H1 (cell line): ENCODE data around the gene CELA2A. TPM values are rescaled to one million over a fixed set of nuclear protein-coding genes. Genes with fewer than 3 reads are reported as not detected.
"Not testable (repeated sequence)": the region's sequence is repeated elsewhere in the genome, so short reads cannot be mapped to it uniquely, and the experiment has no call there.

Experiments
- CTCF ChIA-PET: fragments of 300-600 bp; sonication (Branson Sonifier 250); formaldehyde crosslinking; loops from one replicate; lab custom pipeline; 2021; ENCODE audit not compliant: partially characterized antibody; lab: Charles Lee
- POLR2A ChIA-PET: fragments of 300-600 bp; sonication (Branson Sonifier 250); formaldehyde crosslinking; loops from one replicate; lab custom pipeline; 2021; ENCODE audit warnings: inconsistent platforms; ENCODE audit not compliant: partially characterized antibody; lab: Charles Lee
- DNase-seq, 2 experiments: peaks; one replicate each; pipeline versions ENCODE4 v3.0.0 to v3.0.0-alpha.2; 2010 to 2022; ENCODE audit warnings: low spot score in 2 of 2, low read depth in 1 of 2, mixed read lengths in 1 of 2
- FAIRE-seq: peaks from 2 replicates; lab custom pipeline; 2011; peaks lifted over from hg19 to GRCh38; lab: Jason Lieb, UNC
- H2AFZ ChIP-seq: 2 replicates; pipeline ENCODE4 v1.8.1; 2012; ENCODE audit warnings: low read length, inconsistent platforms
- H2AK5ac ChIP-seq: 2 replicates; pipeline ENCODE4 v1.6.1; 2013; ENCODE audit warnings: low read depth, low read length
- H2BK120ac ChIP-seq: replicated peaks from 2 replicates; pipeline ENCODE3; 2013; ENCODE audit warnings: low read depth, low read length, inconsistent platforms
- H2BK12ac ChIP-seq: 2 replicates; pipeline ENCODE4 v1.6.1; 2013; ENCODE audit warnings: low read depth, low read length
- H2BK15ac ChIP-seq: 2 replicates; pipeline ENCODE4 v1.6.1; 2013; ENCODE audit warnings: low read length
- H2BK20ac ChIP-seq: 2 replicates; pipeline ENCODE4 v1.6.1; 2013; ENCODE audit warnings: low read length
- H2BK5ac ChIP-seq: 2 replicates; pipeline ENCODE4 v1.6.1; 2013; ENCODE audit warnings: low read depth, low read length
- H3K14ac ChIP-seq: 2 replicates; pipeline ENCODE4 v1.6.1; 2013; ENCODE audit warnings: inconsistent platforms; ENCODE audit not compliant: insufficient read length
- H3K18ac ChIP-seq: 2 replicates; pipeline ENCODE4 v1.6.1; 2013; ENCODE audit warnings: low read length; ENCODE audit errors: extremely low read depth
- H3K23ac ChIP-seq: 2 replicates; pipeline ENCODE4 v1.6.1; 2013; ENCODE audit warnings: inconsistent platforms; ENCODE audit not compliant: insufficient read length
- H3K23me2 ChIP-seq: 2 replicates; pipeline ENCODE4 v1.6.1; 2013; ENCODE audit warnings: low read depth, low read length
- H3K27ac ChIP-seq: 2 replicates; pipeline ENCODE4 v1.6.1; 2011; ENCODE audit warnings: low read depth, low read length, inconsistent platforms
- H3K27me3 ChIP-seq, 4 experiments: replicated peaks in 1 of 4; 1 replicate in 1 of 4; 2 replicates in 3 of 4; pipeline versions ENCODE4 v1.6.1 to v1.8.1; 2011 to 2013; ENCODE audit warnings: low read length in 3 of 4, mild to moderate bottlenecking in 3 of 4, inconsistent platforms in 2 of 4, mixed read lengths in 2 of 4, moderate library complexity in 1 of 4; ENCODE audit not compliant: control insufficient read depth in 3 of 4, insufficient read depth in 3 of 4; ENCODE audit errors: extremely low read depth in 1 of 4
- H3K36me3 ChIP-seq, 4 experiments: 2 replicates each; pipeline versions ENCODE4 v1.6.1 to v1.8.1; 2011 to 2013; ENCODE audit warnings: mild to moderate bottlenecking in 4 of 4, low read length in 3 of 4, moderate library complexity in 2 of 4, control low read depth in 1 of 4, inconsistent platforms in 1 of 4; ENCODE audit not compliant: insufficient read depth in 4 of 4, control insufficient read depth in 2 of 4
- H3K4ac ChIP-seq: replicated peaks from 2 replicates; pipeline ENCODE3; 2013; ENCODE audit warnings: low read length, low read depth, mixed read lengths, inconsistent platforms; ENCODE audit not compliant: insufficient read length
- H3K4me1 ChIP-seq, 4 experiments: replicated peaks in 1 of 4; 1 replicate in 1 of 4; 2 replicates in 3 of 4; pipeline versions ENCODE4 v1.6.1 to v1.8.1; 2011 to 2013; ENCODE audit warnings: low read length in 3 of 4, inconsistent platforms in 2 of 4, mixed read lengths in 1 of 4; ENCODE audit not compliant: insufficient read depth in 4 of 4, control insufficient read depth in 3 of 4
- H3K4me2 ChIP-seq, 2 experiments: 2 replicates each; pipeline versions ENCODE4 v1.6.1 to v1.8.1; 2011 to 2013; ENCODE audit warnings: low read depth in 2 of 2, low read length in 2 of 2, control low read depth in 1 of 2, inconsistent platforms in 1 of 2, mild to moderate bottlenecking in 1 of 2; ENCODE audit not compliant: insufficient read depth in 1 of 2
- H3K4me3 ChIP-seq, 4 experiments: fragments of 200-600, 300-600 bp in 1 of 4; sonication (generic), shearing (Covaris generic), sonication (Bioruptor Twin) in 1 of 4; 2 replicates each; pipeline versions ENCODE4 v1.5.1 to v1.8.1; 2011 to 2016; ENCODE audit warnings: low read length in 4 of 4, low read depth in 3 of 4, control low read depth in 2 of 4, inconsistent platforms in 2 of 4, mild to moderate bottlenecking in 2 of 4, mixed read lengths in 1 of 4, moderate library complexity in 1 of 4; ENCODE audit not compliant: insufficient read depth in 2 of 4; ENCODE audit errors: extremely low read depth in 1 of 4
- H3K56ac ChIP-seq: replicated peaks from 2 replicates; pipeline ENCODE3; 2013; ENCODE audit warnings: low read depth, mild to moderate bottlenecking, mixed read lengths, low read length, inconsistent platforms; ENCODE audit not compliant: insufficient read length
- H3K79me1 ChIP-seq: 2 replicates; pipeline ENCODE4 v1.6.1; 2013; ENCODE audit warnings: low read depth, low read length, control low read depth
- H3K79me2 ChIP-seq, 2 experiments: 2 replicates each; pipeline versions ENCODE4 v1.6.1 to v1.8.1; 2012 to 2013; ENCODE audit warnings: low read length in 2 of 2, mild to moderate bottlenecking in 2 of 2, inconsistent platforms in 1 of 2; ENCODE audit not compliant: insufficient read depth in 2 of 2, control insufficient read depth in 1 of 2
- H3K9ac ChIP-seq, 4 experiments: replicated peaks in 1 of 4; 1 replicate in 1 of 4; 2 replicates in 3 of 4; pipeline versions ENCODE4 v1.6.1 to v1.8.1; 2011 to 2013; ENCODE audit warnings: low read depth in 3 of 4, low read length in 3 of 4, control low read depth in 2 of 4, mild to moderate bottlenecking in 2 of 4, moderate library complexity in 2 of 4, inconsistent platforms in 1 of 4; ENCODE audit errors: extremely low read depth in 1 of 4
- H3K9me3 ChIP-seq, 2 experiments: 2 replicates each; pipeline versions ENCODE4 v1.6.1 to v1.8.1; 2012 to 2013; ENCODE audit warnings: mild to moderate bottlenecking in 2 of 2, moderate library complexity in 2 of 2, control low read depth in 1 of 2, inconsistent platforms in 1 of 2, low read depth in 1 of 2, low read length in 1 of 2, mixed read lengths in 1 of 2; ENCODE audit not compliant: insufficient read depth in 2 of 2
- H4K20me1 ChIP-seq, 2 experiments: replicated peaks in 1 of 2; 2 replicates each; pipeline versions ENCODE3 to v1.8.1; 2011 to 2013; ENCODE audit warnings: inconsistent platforms in 2 of 2, low read length in 2 of 2, mild to moderate bottlenecking in 1 of 2; ENCODE audit not compliant: insufficient read depth in 2 of 2, control insufficient read depth in 1 of 2
- H4K5ac ChIP-seq: 2 replicates; pipeline ENCODE4 v1.6.1; 2013; ENCODE audit warnings: low read length, low read depth, mixed read lengths, inconsistent platforms; ENCODE audit not compliant: insufficient read length
- H4K8ac ChIP-seq: 2 replicates; pipeline ENCODE4 v1.8.0; 2013; ENCODE audit warnings: mild to moderate bottlenecking, moderate library complexity, low read length, inconsistent platforms; ENCODE audit not compliant: insufficient read depth; ENCODE audit errors: extremely low read depth
- H4K91ac ChIP-seq: replicated peaks from 2 replicates; pipeline ENCODE3; 2013; ENCODE audit warnings: low read length, mixed read lengths, inconsistent platforms; ENCODE audit not compliant: insufficient read length
- WGBS, 2 experiments: shearing (Covaris generic) in 1 of 2; methylation state at CpG; one replicate each; pipeline versions ENCODE4 v1.1.6 to v1.1.7; 2013 to 2015; ENCODE audit warnings: low lambda C conversion rate in 2 of 2, mixed read lengths in 2 of 2, inconsistent platforms in 1 of 2, low coverage in 1 of 2, missing lambda C conversion rate in 1 of 2; ENCODE audit not compliant: insufficient replicate concordance in 2 of 2, insufficient coverage in 1 of 2, insufficient read length in 1 of 2; ENCODE audit errors: extremely low coverage in 1 of 2, missing lambda C conversion rate in 1 of 2; 5-methylcytosine and 5-hydroxymethylcytosine counted together
- polyA plus RNA-seq, 7 experiments: library from polyadenylated mRNA; depleted of rRNA in 3 of 7; stranded (reverse) in 5 of 7; unstranded in 2 of 7; fragments of >200 nt in 5 of 7; fragments of 200-250 nt in 2 of 7; gene quantifications; 1 replicate in 5 of 7; 2 replicates in 1 of 7; 4 replicates in 1 of 7; pipeline versions ENCODE4 v1.2.1 to v1.2.3, GENCODE V29; 2011 to 2013; ENCODE audit warnings: missing spikeins in 2 of 7, mixed read lengths in 2 of 7
- total RNA-seq: library from RNA; stranded (reverse); fragmentation: NEBNext Ultra II Directional; extraction: Animal tissue kit (Norgen Biotek cat#: 25700); gene quantifications from 2 replicates; pipeline ENCODE4 v1.2.1, GENCODE V29; 2021

The CELA2A gene
- total and polyA plus RNA-seq, 2 of the 8 experiments (the other 6 are each of a cell fraction or from before 2014, with no cell fraction given) = not detected

GRCh38 chr1:15484443-15484842 is 27.9 kb downstream of the CELA2A start:
- H4K20me1 ChIP-seq, DNase-seq, H3K4me1 ChIP-seq, H3K4me3 ChIP-seq, H3K14ac ChIP-seq, H3K4ac ChIP-seq, H4K91ac ChIP-seq, H3K4me2 ChIP-seq, H3K9me3 ChIP-seq, H2BK15ac ChIP-seq, H3K23ac ChIP-seq, H2BK120ac ChIP-seq, H2BK12ac ChIP-seq, H3K79me2 ChIP-seq, H2AK5ac ChIP-seq, H2BK20ac ChIP-seq, H3K56ac ChIP-seq, H3K9ac ChIP-seq, H4K8ac ChIP-seq, H3K27me3 ChIP-seq, POLR2A ChIA-PET, H2AFZ ChIP-seq, H3K36me3 ChIP-seq, H3K79me1 ChIP-seq, H3K23me2 ChIP-seq, H3K27ac ChIP-seq, H2BK5ac ChIP-seq, H3K18ac ChIP-seq, H4K5ac ChIP-seq: not testable (repeated sequence)
- CTCF ChIA-PET = interaction anchor here (0.6 to 0.9 kb wide), 2 partner anchors 15 to 1010 kb away, joined by 3 to 4 read pairs; no protein-coding TSS in a partner anchor
- WGBS, 2 experiments = 96% methylated on average over 6 of the region's 6 CpGs; no CpG with 5 or more reads in 1 of the 2 experiments
- peak; percentile 36 for FAIRE-seq
